Vein endothelial cell (primary cell): ENCODE measurements around the gene SPATA17. TPM values are rescaled to one million over a fixed set of nuclear protein-coding genes. Genes with fewer than 3 reads are reported as not detected.

Experiments used
- small RNA-seq: library from RNA; depleted of rRNA; stranded (forward); fragments of <200 nt; gene quantifications from one replicate; pipeline ENCODE3, GENCODE V24; 2012
- total RNA-seq: library from RNA; depleted of rRNA; stranded (reverse); fragments of >200 nt; gene quantifications from 2 replicates; pipeline ENCODE4 v1.2.3, GENCODE V29; 2012

SPATA17 gene
- total RNA-seq: not detected in 2 replicates

GRCh38 chr1:217630711-217631591 is at the start of gene SPATA17, which contains the start of gene GPATCH2:
TSS of gene SPATA17 (plus strand) at chr1:217631344. CDS start at chr1:217631379, 35 bp downstream.
TSS of gene GPATCH2 (minus strand) at chr1:217631090. CDS start at chr1:217630971, 119 bp downstream.

Small RNAs within 50 kb of the gene (small RNA-seq; reads per million reads assigned to genes)
- not detected for gene UBBP2

Other genes with a start within 250 kb of the SPATA17 start
- gene GPATCH2, start 254 bp upstream of the SPATA17 start, total RNA-seq: 18.5 and 18.9 TPM in 2 replicates